HepG2 (cell line): ENCODE results near the gene WDR62. TPM values are rescaled to one million over a fixed set of nuclear protein-coding genes. Genes with fewer than 3 reads are reported as not detected.

Experiments used
- ATAC-seq: fragments of 200-7000 bp; cut with Tn5 transposase; 3 replicates; pipeline ENCODE4 v1.9.1; 2020; ENCODE audit warnings: mild to moderate bottlenecking, moderate library complexity
- BruUV-seq: library from RNA; stranded (reverse); fragments of 400-500 nt; replicated peaks from 2 replicates; lab custom pipeline; 2021; lab: Mats Ljungman, UMichigan
- CTCF ChIA-PET: fragments of 300-600 bp; formaldehyde crosslinking; extraction: SDS; loops from one replicate; lab custom pipeline; 2021; ENCODE audit warnings: low total read pairs, inconsistent platforms, low intra/inter-chr PET ratio; lab: Yijun Ruan, JAX
- POLR2A ChIA-PET: fragments of 350-600 bp; sonication (Branson Sonifier 250); formaldehyde crosslinking; loops from one replicate; lab custom pipeline; 2020; ENCODE audit warnings: antibody characterized with exemption, inconsistent platforms; lab: Yijun Ruan, JAX
- DNase-seq: peaks from one replicate; pipeline ENCODE4 v3.0.0-alpha.2; 2015; ENCODE audit warnings: low spot score
- FAIRE-seq: peaks from 3 replicates; lab custom pipeline; 2011; peaks lifted over from hg19 to GRCh38; lab: Jason Lieb, UNC
- H2AFZ ChIP-seq: one replicate; pipeline ENCODE4 v1.6.1; 2011; ENCODE audit warnings: low read length, inconsistent platforms
- H3K27ac ChIP-seq: fragments of 300-600 bp; 3 replicates; pipeline ENCODE4 v1.8.0; 2011; ENCODE audit warnings: mixed run types, mild to moderate bottlenecking, mixed read lengths, low read length, inconsistent platforms; ENCODE audit not compliant: insufficient read depth; ENCODE audit errors: extremely low read length
- H3K27me3 ChIP-seq, 2 experiments: fragments of 200-600 bp in 1 of 2; 2 replicates in 1 of 2; 3 replicates in 1 of 2; pipeline versions ENCODE4 v1.6.0 to v1.8.0; 2011; ENCODE audit warnings: low read length in 2 of 2, mild to moderate bottlenecking in 2 of 2, moderate library complexity in 2 of 2, inconsistent platforms in 1 of 2; ENCODE audit not compliant: insufficient read depth in 2 of 2, control insufficient read depth in 1 of 2
- H3K36me3 ChIP-seq, 2 experiments: fragments of 200-600 bp in 1 of 2; replicated peaks in 1 of 2; 2 replicates in 1 of 2; 3 replicates in 1 of 2; pipeline versions ENCODE4 v1.5.1 to v1.8.0; 2011; ENCODE audit warnings: low read length in 2 of 2, inconsistent platforms in 1 of 2; ENCODE audit not compliant: insufficient read depth in 2 of 2, control insufficient read depth in 1 of 2
- H3K4me1 ChIP-seq: 2 replicates; pipeline ENCODE4 v1.5.1; 2012; ENCODE audit warnings: low read length, inconsistent platforms; ENCODE audit not compliant: insufficient read depth
- H3K4me2 ChIP-seq: 2 replicates; pipeline ENCODE4 v1.6.0; 2011; ENCODE audit warnings: low read depth, low read length, inconsistent platforms
- H3K4me3 ChIP-seq, 3 experiments: fragments of 200-600 bp in 1 of 3; sonication (generic), shearing (Covaris generic) in 1 of 3; replicated peaks in 1 of 3; 2 replicates each; pipeline ENCODE4 v1.5.1; 2011 to 2016; ENCODE audit warnings: low read length in 3 of 3, inconsistent platforms in 2 of 3, low read depth in 2 of 3, mild to moderate bottlenecking in 2 of 3, control low read depth in 1 of 3, mixed read lengths in 1 of 3; ENCODE audit not compliant: insufficient read depth in 1 of 3
- H3K79me2 ChIP-seq: one replicate; pipeline ENCODE4 v1.6.1; 2011; ENCODE audit warnings: low read length, inconsistent platforms; ENCODE audit not compliant: insufficient read depth
- H3K9ac ChIP-seq: 2 replicates; pipeline ENCODE4 v1.6.0; 2011; ENCODE audit warnings: mild to moderate bottlenecking, low read depth, low read length, inconsistent platforms; ENCODE audit not compliant: insufficient read depth
- H3K9me3 ChIP-seq: 2 replicates; pipeline ENCODE4 v1.5.1; 2012; ENCODE audit warnings: mild to moderate bottlenecking, low read length
- H4K20me1 ChIP-seq: 2 replicates; pipeline ENCODE4 v1.6.0; 2011; ENCODE audit warnings: inconsistent platforms, mild to moderate bottlenecking, low read length, moderate library complexity; ENCODE audit not compliant: insufficient read depth
- CCAR2 ChIP-seq: fragments of 200-400 bp; formaldehyde crosslinking; optimal IDR thresholded peaks from 2 replicates; pipeline ENCODE3; 2018; ENCODE audit warnings: low read depth, mild to moderate bottlenecking, low read length, moderate library complexity
- MTF2 ChIP-seq: sonication (generic); formaldehyde crosslinking; IDR thresholded peaks from 2 replicates; pipeline ENCODE4 v1.5.0; 2020; ENCODE audit warnings: missing genetic modification reagents, borderline replicate concordance
- POLR2A ChIP-seq, 2 experiments: IDR thresholded peaks; 2 replicates each; pipeline ENCODE4 v1.6.1; 2011; ENCODE audit warnings: low read depth in 2 of 2, low read length in 2 of 2, mild to moderate bottlenecking in 1 of 2, moderate library complexity in 1 of 2; ENCODE audit not compliant: insufficient read depth in 1 of 2
- SALL1 ChIP-seq: sonication (generic); formaldehyde crosslinking; IDR thresholded peaks from 2 replicates; pipeline ENCODE4 v1.8.0; 2022; ENCODE audit warnings: mild to moderate bottlenecking, missing genetic modification reagents
- SIN3B ChIP-seq: fragments of 150-350 bp; IDR thresholded peaks from 2 replicates; pipeline ENCODE4 v1.6.1; 2014; ENCODE audit warnings: low read length
- SP1 ChIP-seq, 2 experiments: fragments of 450-650 bp in 1 of 2; sonication (generic) in 1 of 2; formaldehyde crosslinking in 1 of 2; IDR thresholded peaks; 2 replicates each; pipeline versions ENCODE4 v1.4.0 to v1.6.1; 2016 to 2020; ENCODE audit warnings: missing genetic modification reagents in 1 of 2
- SP4 ChIP-seq: sonication (generic); formaldehyde crosslinking; IDR thresholded peaks from 2 replicates; pipeline ENCODE4 v1.8.1; 2023; ENCODE audit warnings: mild to moderate bottlenecking, missing genetic modification reagents
- ZGPAT ChIP-seq: IDR thresholded peaks from 2 replicates; pipeline ENCODE4 v1.6.1; 2016; ENCODE audit warnings: mild to moderate bottlenecking
- ZNF44 ChIP-seq: sonication (generic); formaldehyde crosslinking; IDR thresholded peaks from 2 replicates; pipeline ENCODE4 v1.5.1; 2020; ENCODE audit warnings: mild to moderate bottlenecking, missing genetic modification reagents
- ZNF883 ChIP-seq: sonication (generic); formaldehyde crosslinking; IDR thresholded peaks from 2 replicates; pipeline ENCODE4 v1.5.1; 2020; ENCODE audit warnings: mild to moderate bottlenecking, missing genetic modification reagents; ENCODE audit errors: not compliant biosample characterization
- WGBS: methylation state at CpG from one replicate; pipeline ENCODE4 v1.1.6; 2017; ENCODE audit warnings: low lambda C conversion rate; 5-methylcytosine and 5-hydroxymethylcytosine counted together
- in situ Hi-C: cut with HindIII; loops from 2 replicates; pipeline ENCODE4 v1.10.0; 2017; ENCODE audit warnings: low pct_unique_long_range_greater_than_20kb; ENCODE audit not compliant: extremely low pct_ligation_motif_present
- intact Hi-C: fragments of 100-400 bp; cut with micrococcal nuclease; formaldehyde crosslinking; loops from one replicate; pipeline ENCODE4 v1.10.0; 2022; ENCODE audit not compliant: unreplicated experiment
- polyA plus RNA-seq, 8 experiments: library from polyadenylated mRNA; depleted of rRNA in 3 of 8; stranded (reverse) in 7 of 8; unstranded in 1 of 8; fragments of >200 nt; fragmentation: Illumina TruSeq in 4 of 8; extraction: Trizol in 4 of 8; gene quantifications; 2 replicates each; pipeline versions ENCODE4 v1.2.1 to v1.2.3, GENCODE V29; 2011 to 2016; ENCODE audit warnings: low read depth in 4 of 8, missing spikeins in 1 of 8, mixed read lengths in 1 of 8; ENCODE audit not compliant: insufficient read depth in 1 of 8
- total RNA-seq, 5 experiments: library from RNA; depleted of rRNA; stranded (reverse); fragments of >200 nt; fragmentation: Illumina TruSeq; extraction: Trizol; gene quantifications; 2 replicates each; pipeline ENCODE4 v1.2.3, GENCODE V29; 2016; ENCODE audit warnings: low read depth in 1 of 5

The WDR62 gene
- total and polyA plus RNA-seq, 2 of the 13 experiments (the other 11 are each of a cell fraction or from before 2014, with no cell fraction given): 5.8 to 12.5 TPM

- TF ChIP-seq ZNF883 (CRISPR knock-in tag) (peak; percentile 21), MTF2 (CRISPR knock-in tag) (no peak), SALL1 (0 out of 2 replicates have a peak, but pooled peaks have one; percentile 3), POLR2A (IDR thresholded peaks at IDR 0.05; ENCODE audit: insufficient read depth in 1 of 2, low read depth in 2 of 2, low read length in 2 of 2) (0 out of 4 replicates have a peak, but pooled peaks of 1 of the 2 experiments have one; percentile 25)
- H3K4me1 ChIP-seq: peaks cover 42% of the 10 kb centered on the region
- in situ Hi-C loops (no loop called here), intact Hi-C loops (loop anchor here (1.0 kb wide), 1 partner anchor 7 kb away; no protein-coding TSS in a partner anchor)
- H3K79me2 ChIP-seq: peaks cover 13% of the 10 kb centered on the region
- no peaks in the 10 kb centered on the region for H3K9me3 ChIP-seq
- H3K27ac ChIP-seq: peak overlapping the region; percentile 67
- H3K36me3 ChIP-seq: no peaks in the 10 kb centered on the region
- H3K27me3 ChIP-seq: no peaks in the 10 kb centered on the region; a peak in 1 of 5 replicates
- peak overlapping the region; percentile 85 for H3K4me2 ChIP-seq
- TSS peak; percentile 62 for BruUV-seq
- FAIRE-seq: no peak
- 7% methylated on average over 13 of the region's 15 CpGs for WGBS
- peak overlapping the region; percentile 66 to 92 (median 85) for H3K4me3 ChIP-seq
- H2AFZ ChIP-seq: no peak overlapping the region
- POLR2A ChIA-PET: interaction anchor here (0.8 to 1.7 kb wide), 6 partner anchors 16 to 46 kb away, joined by 5 to 17 read pairs (median 5); partner anchors contain the start of gene THAP8
- CTCF ChIA-PET: no interaction called here
- H3K9ac ChIP-seq: peak overlapping the region; percentile 77
- no peak for ATAC-seq
- H4K20me1 ChIP-seq: no peaks in the 10 kb centered on the region
- no peak for DNase-seq
Measured at GRCh38 chr19:36013280-36014011, 41.3 kb upstream of the WDR62 start.

- FAIRE-seq (peak; percentile 92), ATAC-seq (peak; percentile 98), DNase-seq (peak; percentile 97)
- Histone ChIP-seq H4K20me1 (no peaks in the 10 kb centered on the region), H3K9ac (peak within 1 kb of the TSS; percentile 77), H3K4me2 (peak within 1 kb of the TSS; percentile 96), H3K79me2 (peaks cover 13% of the 10 kb centered on the region), H3K27ac (peak within 1 kb of the TSS; percentile 67), H2AFZ (no peak within 1 kb of the TSS), H3K36me3 (no peaks in the 10 kb centered on the region), H3K4me1 (peaks cover 42% of the 10 kb centered on the region), H3K4me3 (peak within 1 kb of the TSS; percentile 74 to 92 (median 85)), H3K9me3 (no peaks in the 10 kb centered on the region), H3K27me3 (no peaks in the 10 kb centered on the region; a peak in 1 of 5 replicates)
- intact Hi-C loops (loop anchor here (1.0 kb wide), 1 partner anchor 8 kb away; no protein-coding TSS in a partner anchor), in situ Hi-C loops (no loop called here)
- ChIA-PET CTCF (no interaction called here), POLR2A (interaction anchor here (0.8 to 1.7 kb wide), 6 partner anchors 17 to 45 kb away, joined by 5 to 17 read pairs (median 5); partner anchors contain the start of gene THAP8)
- TSS peak; percentile 83 for BruUV-seq
- under 1% methylated on average over 21 of the region's 42 CpGs for WGBS
- TF ChIP-seq ZNF44 (CRISPR knock-in tag) (no peak; the same call in 1 of the 2 replicates), SP4 (CRISPR knock-in tag) (peak; percentile 98), SIN3B (peak; percentile 68), SP1 (IDR thresholded peaks at IDR 0.05) (no peak), SP1 (CRISPR knock-in tag; IDR thresholded peaks at IDR 0.05) (peak; percentile 90), ZGPAT (0 out of 2 replicates have a peak, but pooled peaks have one; percentile 23), CCAR2 (no peak)
Measured at GRCh38 chr19:36014012-36014924, 40.4 kb upstream of the WDR62 start, which contains the start of gene ALKBH6. TSS of gene ALKBH6 (minus strand) at chr19:36014213. CDS start at chr19:36013397, 816 bp downstream.
